ENCODE measurements around the gene DHRSX.

DNA sequence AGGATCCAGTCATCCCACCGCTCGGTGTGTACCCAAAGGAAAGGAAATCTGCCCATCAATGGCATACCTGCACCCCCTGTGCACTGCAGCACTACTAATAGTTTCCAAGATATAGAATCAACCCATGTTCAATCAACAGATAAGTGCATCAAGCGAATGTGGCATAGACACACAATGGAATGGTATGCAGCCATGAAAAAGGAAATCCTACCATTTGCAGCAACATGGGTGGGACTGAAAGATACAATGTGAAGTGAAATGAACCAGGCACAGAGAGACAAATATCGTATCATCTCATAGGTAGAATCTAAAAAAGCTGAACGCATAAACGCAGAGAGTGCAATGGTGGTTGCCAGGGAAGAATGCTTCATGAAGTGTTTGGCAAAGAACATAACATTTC, 42.5 kb downstream of the DHRSX start:
- TF ChIP-seq, protein P1, sequence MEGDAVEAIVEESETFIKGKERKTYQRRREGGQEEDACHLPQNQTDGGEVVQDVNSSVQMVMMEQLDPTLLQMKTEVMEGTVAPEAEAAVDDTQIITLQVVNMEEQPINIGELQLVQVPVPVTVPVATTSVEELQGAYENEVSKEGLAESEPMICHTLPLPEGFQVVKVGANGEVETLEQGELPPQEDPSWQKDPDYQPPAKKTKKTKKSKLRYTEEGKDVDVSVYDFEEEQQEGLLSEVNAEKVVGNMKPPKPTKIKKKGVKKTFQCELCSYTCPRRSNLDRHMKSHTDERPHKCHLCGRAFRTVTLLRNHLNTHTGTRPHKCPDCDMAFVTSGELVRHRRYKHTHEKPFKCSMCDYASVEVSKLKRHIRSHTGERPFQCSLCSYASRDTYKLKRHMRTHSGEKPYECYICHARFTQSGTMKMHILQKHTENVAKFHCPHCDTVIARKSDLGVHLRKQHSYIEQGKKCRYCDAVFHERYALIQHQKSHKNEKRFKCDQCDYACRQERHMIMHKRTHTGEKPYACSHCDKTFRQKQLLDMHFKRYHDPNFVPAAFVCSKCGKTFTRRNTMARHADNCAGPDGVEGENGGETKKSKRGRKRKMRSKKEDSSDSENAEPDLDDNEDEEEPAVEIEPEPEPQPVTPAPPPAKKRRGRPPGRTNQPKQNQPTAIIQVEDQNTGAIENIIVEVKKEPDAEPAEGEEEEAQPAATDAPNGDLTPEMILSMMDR (conservative IDR thresholded peaks at IDR 0.05 in 1 of 2, IDR thresholded peaks at IDR 0.05 in 1 of 2; ENCODE audit: extremely low read depth in 1 of 2, insufficient read depth in 1 of 2, low read depth in 1 of 2, low read length in 2 of 2) = no peak
- no peak for TF ChIP-seq EZH2 (IDR thresholded peaks at IDR 0.05; ENCODE audit: borderline replicate concordance, low read length)
